Fibroblast of lung (primary cell): ENCODE results near the gene TXNDC11. TPM values are rescaled to one million over a fixed set of nuclear protein-coding genes. Genes with fewer than 3 reads are reported as not detected.

ENCODE experiments used
- DNase-seq, 2 donors: peaks; one replicate each; pipeline versions ENCODE4 v3.0.0 to v3.0.0-alpha.2; 2010; ENCODE audit warnings: low read depth in 2 of 2
- H2AFZ ChIP-seq: 2 replicates; pipeline ENCODE4 v1.5.1; 2012; ENCODE audit warnings: low read length, control low read depth, inconsistent platforms
- H3K27ac ChIP-seq: 2 replicates; pipeline ENCODE4 v1.5.1; 2011; ENCODE audit warnings: low read length, control low read depth; ENCODE audit not compliant: insufficient read depth
- H3K27me3 ChIP-seq: 2 replicates; pipeline ENCODE4 v1.5.1; 2011; ENCODE audit warnings: mild to moderate bottlenecking, low read length; ENCODE audit not compliant: control insufficient read depth, insufficient read depth
- H3K36me3 ChIP-seq: 2 replicates; pipeline ENCODE4 v1.5.1; 2011; ENCODE audit warnings: low read length; ENCODE audit not compliant: control insufficient read depth, insufficient read depth
- H3K4me1 ChIP-seq: 2 replicates; pipeline ENCODE4 v1.5.1; 2011; ENCODE audit warnings: low read length; ENCODE audit not compliant: control insufficient read depth, insufficient read depth; ENCODE audit errors: extremely low read depth
- H3K4me2 ChIP-seq: 2 replicates; pipeline ENCODE4 v1.5.1; 2011; ENCODE audit warnings: low read length, control low read depth; ENCODE audit not compliant: insufficient read depth; ENCODE audit errors: extremely low read depth
- H3K4me3 ChIP-seq, 4 experiments: fragments of 200-600 bp in 1 of 4; sonication (generic) in 1 of 4; replicated peaks in 1 of 4; 2 replicates each; pipeline ENCODE4 v1.5.1; 2011 to 2016; ENCODE audit warnings: low read length in 4 of 4, low read depth in 3 of 4, mild to moderate bottlenecking in 3 of 4, control low read depth in 2 of 4, inconsistent platforms in 1 of 4, mixed read lengths in 1 of 4; ENCODE audit not compliant: insufficient read depth in 1 of 4; ENCODE audit errors: control extremely low read depth in 1 of 4
- H3K79me2 ChIP-seq: 2 replicates; pipeline ENCODE4 v1.5.1; 2012; ENCODE audit warnings: mild to moderate bottlenecking, low read length, inconsistent platforms; ENCODE audit not compliant: control insufficient read depth, insufficient read depth
- H3K9ac ChIP-seq: 2 replicates; pipeline ENCODE4 v1.5.1; 2011; ENCODE audit warnings: mild to moderate bottlenecking, low read length, control low read depth; ENCODE audit not compliant: insufficient read depth
- H3K9me3 ChIP-seq: 2 replicates; pipeline ENCODE4 v1.5.1; 2012; ENCODE audit warnings: low read depth, low read length; ENCODE audit not compliant: control insufficient read depth, insufficient read depth
- H4K20me1 ChIP-seq: 2 replicates; pipeline ENCODE4 v1.5.1; 2011; ENCODE audit warnings: low read length; ENCODE audit not compliant: control insufficient read depth, insufficient read depth; ENCODE audit errors: extremely low read depth
- EZH2 ChIP-seq: IDR thresholded peaks from 2 replicates; pipeline ENCODE4 v1.5.1; 2012; ENCODE audit warnings: low read length, control low read depth, mild to moderate bottlenecking; ENCODE audit errors: missing control alignments
- polyA plus RNA-seq, 2 donors: library from polyadenylated mRNA; depleted of rRNA in 1 of 2; stranded (reverse) in 1 of 2; unstranded in 1 of 2; fragments of >200 nt; gene quantifications; 2 replicates each; pipeline ENCODE4 v1.2.1, GENCODE V29; 2011 to 2012; ENCODE audit warnings: missing spikeins in 1 of 2
- total RNA-seq: library from RNA; depleted of rRNA; stranded (reverse); fragments of >200 nt; gene quantifications from 2 replicates; pipeline ENCODE4 v1.2.1, GENCODE V29; 2014
- TF ChIP-seq, protein P1 (sequence below), 2 donors: IDR thresholded peaks in 1 of 2; conservative IDR thresholded peaks in 1 of 2; 1 replicate in 1 of 2; 2 replicates in 1 of 2; pipeline ENCODE4 v1.5.1; 2011 to 2012; ENCODE audit warnings: low read length in 2 of 2, control low read depth in 1 of 2, inconsistent platforms in 1 of 2, low read depth in 1 of 2, mild to moderate bottlenecking in 1 of 2

Gene TXNDC11
- total and polyA plus RNA-seq, 2 donors (not counting 1 experiment from before 2014, with no cell fraction given): 26.8 to 46.2 TPM

DNA sequence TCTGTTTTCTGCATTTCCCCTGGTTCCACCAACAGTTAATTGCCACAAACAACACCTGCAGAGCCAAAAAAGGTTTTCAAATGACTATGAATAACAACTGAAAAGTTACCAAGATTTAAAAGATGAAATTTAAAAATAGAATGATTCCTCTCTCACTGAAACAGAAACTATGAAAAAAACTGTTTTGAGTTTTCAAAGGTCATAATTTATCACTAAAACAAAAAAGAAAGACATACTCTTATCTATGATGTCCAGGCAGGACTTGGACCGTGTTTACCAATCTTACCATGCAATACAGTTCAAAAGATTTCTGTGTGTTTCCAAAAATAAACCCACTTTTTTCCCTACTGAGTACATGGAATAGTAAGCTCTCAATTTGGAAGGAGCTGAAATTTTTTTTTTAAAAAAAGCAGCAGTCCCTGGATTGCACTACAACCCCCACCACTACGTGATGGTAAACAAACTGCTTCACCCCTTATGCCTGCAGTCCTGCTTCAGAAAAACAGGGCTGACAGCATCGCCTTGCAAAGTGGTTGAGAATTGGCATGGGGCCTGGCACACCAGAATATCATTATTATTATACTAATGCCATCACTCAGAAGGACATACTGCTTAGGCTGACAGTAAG, 8.5 kb downstream of the TXNDC11 start:
- Histone ChIP-seq H3K36me3 (peaks cover 11% of the 10 kb centered on the region), H3K27ac (no peak overlapping the region), H3K27me3 (no peaks in the 10 kb centered on the region), H3K9me3 (no peaks in the 10 kb centered on the region), H3K4me2 (no peak overlapping the region), H3K9ac (no peak overlapping the region), H4K20me1 (no peaks in the 10 kb centered on the region), H3K4me3 (no peak overlapping the region), H3K4me1 (no peaks in the 10 kb centered on the region), H2AFZ (no peak overlapping the region), H3K79me2 (peaks cover 21% of the 10 kb centered on the region)
- no peak for DNase-seq
- no peak for TF ChIP-seq EZH2
- TF ChIP-seq, protein P1, sequence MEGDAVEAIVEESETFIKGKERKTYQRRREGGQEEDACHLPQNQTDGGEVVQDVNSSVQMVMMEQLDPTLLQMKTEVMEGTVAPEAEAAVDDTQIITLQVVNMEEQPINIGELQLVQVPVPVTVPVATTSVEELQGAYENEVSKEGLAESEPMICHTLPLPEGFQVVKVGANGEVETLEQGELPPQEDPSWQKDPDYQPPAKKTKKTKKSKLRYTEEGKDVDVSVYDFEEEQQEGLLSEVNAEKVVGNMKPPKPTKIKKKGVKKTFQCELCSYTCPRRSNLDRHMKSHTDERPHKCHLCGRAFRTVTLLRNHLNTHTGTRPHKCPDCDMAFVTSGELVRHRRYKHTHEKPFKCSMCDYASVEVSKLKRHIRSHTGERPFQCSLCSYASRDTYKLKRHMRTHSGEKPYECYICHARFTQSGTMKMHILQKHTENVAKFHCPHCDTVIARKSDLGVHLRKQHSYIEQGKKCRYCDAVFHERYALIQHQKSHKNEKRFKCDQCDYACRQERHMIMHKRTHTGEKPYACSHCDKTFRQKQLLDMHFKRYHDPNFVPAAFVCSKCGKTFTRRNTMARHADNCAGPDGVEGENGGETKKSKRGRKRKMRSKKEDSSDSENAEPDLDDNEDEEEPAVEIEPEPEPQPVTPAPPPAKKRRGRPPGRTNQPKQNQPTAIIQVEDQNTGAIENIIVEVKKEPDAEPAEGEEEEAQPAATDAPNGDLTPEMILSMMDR (conservative IDR thresholded peaks at IDR 0.05 in 1 of 2, IDR thresholded peaks at IDR 0.05 in 1 of 2; ENCODE audit: low read depth in 1 of 2, low read length in 2 of 2): no peak

- no peak overlapping the region for H3K4me3 ChIP-seq
- no peak overlapping the region for H2AFZ ChIP-seq
- H3K9me3 ChIP-seq: no peaks in the 10 kb centered on the region
- DNase-seq: no peak
- H3K36me3 ChIP-seq: peaks cover 10% of the 10 kb centered on the region
- TF ChIP-seq, protein P1 (conservative IDR thresholded peaks at IDR 0.05 in 1 of 2, IDR thresholded peaks at IDR 0.05 in 1 of 2; ENCODE audit: low read depth in 1 of 2, low read length in 2 of 2): no peak
- no peak for TF ChIP-seq EZH2
- H3K79me2 ChIP-seq: peaks cover 2% of the 10 kb centered on the region
- no peak overlapping the region for H3K27ac ChIP-seq
- no peaks in the 10 kb centered on the region for H4K20me1 ChIP-seq
- no peak overlapping the region for H3K9ac ChIP-seq
- H3K27me3 ChIP-seq: no peaks in the 10 kb centered on the region
- no peak overlapping the region for H3K4me2 ChIP-seq
- H3K4me1 ChIP-seq: no peaks in the 10 kb centered on the region
Measured at GRCh38 chr16:11731222-11731621, 11.4 kb downstream of the TXNDC11 start.

DNA sequence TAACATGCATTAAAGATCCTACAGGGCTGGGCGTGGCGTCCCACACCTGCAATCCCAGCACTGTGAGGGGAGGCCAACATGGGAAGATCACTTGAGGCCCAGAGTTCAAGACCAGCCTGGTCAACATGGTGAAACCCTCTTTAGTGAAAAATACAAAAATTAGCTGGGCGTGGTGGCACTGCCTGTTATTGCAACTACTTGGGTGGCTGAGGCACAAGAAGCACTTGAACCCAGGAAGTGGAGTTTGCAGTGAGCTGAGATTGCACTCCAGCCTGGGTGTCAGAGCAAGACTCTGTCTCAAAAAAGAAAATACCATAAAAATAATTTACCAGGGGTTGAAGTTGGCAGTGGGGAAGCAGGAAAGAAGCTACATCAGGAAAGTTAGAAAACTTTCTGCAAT, 12.9 kb downstream of the TXNDC11 start:
- TF ChIP-seq, protein P1 (conservative IDR thresholded peaks at IDR 0.05 in 1 of 2, IDR thresholded peaks at IDR 0.05 in 1 of 2; ENCODE audit: low read depth in 1 of 2, low read length in 2 of 2): no peak
- no peak for TF ChIP-seq EZH2
- H3K27ac ChIP-seq: no peak overlapping the region
- H2AFZ ChIP-seq: no peak overlapping the region
- H3K9me3 ChIP-seq: no peaks in the 10 kb centered on the region
- H3K4me3 ChIP-seq: no peak overlapping the region
- H3K36me3 ChIP-seq: peaks cover 4% of the 10 kb centered on the region
- DNase-seq: no peak
- H4K20me1 ChIP-seq: no peaks in the 10 kb centered on the region
- no peak overlapping the region for H3K4me2 ChIP-seq
- H3K27me3 ChIP-seq: no peaks in the 10 kb centered on the region
- H3K4me1 ChIP-seq: no peaks in the 10 kb centered on the region
- no peaks in the 10 kb centered on the region for H3K79me2 ChIP-seq
- no peak overlapping the region for H3K9ac ChIP-seq
